Stimulated activated CD4-positive, alpha-beta T cell treated with anti-CD3 and anti-CD28 coated beads, Interleukin-15, amount 100 ng/mL, for 1 hour (primary cell): ENCODE data around the gene TRIM73.
A peak's percentile ranks its signal among the peaks of the same experiment; 100 is the strongest.
"Not testable (repeated sequence)": the region's sequence is repeated elsewhere in the genome, so short reads cannot be mapped to it uniquely, and the experiment has no call there.

Source experiments
- DNase-seq, 2 donors: peaks; one replicate each; pipeline ENCODE4 v3.0.0-alpha.2; 2020; ENCODE audit warnings: low read depth in 1 of 2, low spot score in 1 of 2

TRIM73 gene

DNA sequence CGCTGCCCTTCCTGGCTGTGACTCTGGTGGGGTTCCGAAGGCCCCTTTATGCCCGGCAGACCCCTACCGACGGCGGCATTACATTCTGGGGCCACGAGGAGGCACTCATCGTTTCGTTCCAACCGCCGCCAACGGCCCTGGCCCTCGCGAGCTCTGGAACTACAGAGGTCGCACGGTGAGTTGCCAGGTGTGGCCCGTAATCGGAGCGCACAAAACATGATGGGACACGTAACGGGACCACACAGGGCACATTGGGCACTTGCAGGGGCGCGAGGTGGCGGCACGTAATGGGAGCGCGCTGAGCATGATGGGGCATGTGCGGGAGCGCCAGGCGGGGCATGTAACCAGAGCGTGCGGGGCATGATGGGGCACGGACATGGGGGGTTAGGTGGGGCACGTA is at the start of gene TRIM73:
TSS of gene TRIM73 (plus strand) at position 301 of the 400 bp plus-strand sequence. CDS start 3,305 bp downstream, outside the sequence.
- not testable (repeated sequence) for DNase-seq

- peak in 1 of 2 donors; percentile 3 for DNase-seq
Observed at GRCh38 chr7:75358671-75359541, 36.5 kb upstream of the TRIM73 start.

GRCh38 chr7:75359542-75359848 is 35.9 kb upstream of the TRIM73 start:
- not testable (repeated sequence) for DNase-seq

DNA sequence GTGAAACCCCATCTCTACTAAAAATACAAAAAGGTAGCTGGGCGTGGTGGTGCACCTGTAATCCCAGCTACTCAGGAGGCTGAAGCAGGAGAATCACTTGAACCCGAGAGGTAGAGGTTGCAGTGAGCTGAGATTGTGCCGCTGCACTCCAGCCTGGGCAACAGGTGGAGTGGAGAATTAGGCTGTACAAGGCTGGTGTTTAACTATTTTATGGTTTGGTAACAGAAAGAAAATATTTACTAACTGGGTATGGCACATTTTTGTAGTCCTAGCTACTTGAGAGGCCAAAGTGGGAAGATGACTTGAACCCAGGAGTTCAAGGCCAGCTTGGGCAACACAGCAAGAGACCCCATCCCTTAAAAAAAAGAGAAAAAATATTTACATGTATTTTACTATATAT is 31.4 kb upstream of the TRIM73 start:
- DNase-seq, result not testable (repeated sequence)

- not testable (repeated sequence) for DNase-seq
Observed at GRCh38 chr7:75366643-75367042, 28.8 kb upstream of the TRIM73 start.

DNA sequence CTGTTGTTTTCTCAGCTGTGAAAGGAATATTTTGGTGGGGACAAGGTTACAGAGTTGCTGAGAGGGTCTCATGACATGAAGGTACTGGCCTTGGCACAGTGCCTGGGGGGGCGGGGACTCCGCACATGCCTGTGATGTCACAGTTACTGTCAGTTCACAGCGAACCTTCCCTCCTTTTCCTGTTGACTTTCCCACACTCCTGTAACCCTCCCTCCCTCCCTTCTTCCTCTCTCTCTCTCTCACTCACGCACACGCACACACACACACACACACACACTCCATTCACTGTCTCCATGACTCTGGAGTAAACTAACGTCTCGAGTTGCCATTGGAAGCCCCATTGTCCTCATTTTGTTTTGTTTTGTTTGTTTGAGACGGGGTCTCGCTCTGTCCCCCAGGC is 28.1 kb upstream of the TRIM73 start:
- DNase-seq, result not testable (repeated sequence)

DNA sequence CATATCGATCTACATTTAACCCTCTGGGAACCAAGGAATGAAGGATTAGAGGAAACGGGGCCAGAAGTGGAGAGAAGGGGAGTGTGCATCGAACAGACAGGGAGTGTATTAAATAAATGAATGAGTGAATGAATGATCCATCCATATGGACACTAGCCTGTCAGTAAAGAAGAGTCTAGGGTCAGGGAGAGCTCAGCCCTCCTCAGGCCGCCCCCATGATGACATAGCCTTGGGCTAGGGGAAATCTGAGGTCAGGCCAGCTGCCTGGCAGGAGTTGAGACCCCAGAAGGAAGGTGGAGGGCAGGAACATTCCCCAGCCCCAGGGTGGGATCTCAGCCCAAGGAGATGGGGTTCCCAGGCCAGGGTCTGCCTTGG is 21.3 kb upstream of the TRIM73 start:
- DNase-seq, result not testable (repeated sequence)

- not testable (repeated sequence) for DNase-seq
Observed at GRCh38 chr7:75374519-75375317, 20.7 kb upstream of the TRIM73 start.

DNA sequence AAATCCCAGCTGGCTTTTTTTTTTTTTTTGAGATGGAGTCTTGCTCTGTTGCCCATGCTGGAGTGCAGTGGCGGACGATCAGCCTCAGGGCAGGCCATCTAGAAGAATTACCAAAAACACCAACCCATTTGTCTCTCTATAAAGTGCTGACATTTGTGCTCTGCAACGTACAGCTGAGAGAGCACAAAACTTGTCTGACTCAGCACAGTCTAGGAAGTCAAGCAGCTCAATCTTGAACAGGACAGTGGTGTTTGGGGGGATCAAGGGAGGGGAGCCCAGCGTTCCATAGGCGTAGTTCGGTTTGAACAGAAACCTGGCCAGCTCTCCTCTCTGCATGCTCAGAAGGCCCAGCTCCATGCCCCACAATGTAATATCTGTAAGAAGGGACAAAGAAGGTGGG is 2.2 kb upstream of the TRIM73 start:
- DNase-seq, result not testable (repeated sequence)

DNA sequence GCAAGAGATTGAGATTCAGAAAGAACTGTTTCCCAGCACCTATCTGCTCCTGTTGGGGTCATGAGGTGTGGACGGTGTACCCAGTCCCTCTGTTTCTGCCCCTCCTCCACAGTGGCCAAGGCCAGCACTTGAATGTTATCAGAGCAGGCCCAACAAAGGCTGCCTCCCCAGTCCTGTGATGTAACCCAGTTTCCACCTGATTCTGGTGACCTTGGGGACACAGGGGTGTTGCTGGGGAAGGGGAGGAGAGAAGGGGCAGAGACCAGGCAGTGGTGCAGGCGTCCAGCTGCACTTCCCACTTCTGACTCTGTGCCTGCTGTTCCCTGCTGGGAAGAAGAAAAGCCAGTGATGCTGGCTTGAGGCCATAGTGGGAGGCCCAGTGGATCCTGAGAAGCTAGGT is 2.4 kb downstream of the TRIM73 start:
- not testable (repeated sequence) for DNase-seq

DNA sequence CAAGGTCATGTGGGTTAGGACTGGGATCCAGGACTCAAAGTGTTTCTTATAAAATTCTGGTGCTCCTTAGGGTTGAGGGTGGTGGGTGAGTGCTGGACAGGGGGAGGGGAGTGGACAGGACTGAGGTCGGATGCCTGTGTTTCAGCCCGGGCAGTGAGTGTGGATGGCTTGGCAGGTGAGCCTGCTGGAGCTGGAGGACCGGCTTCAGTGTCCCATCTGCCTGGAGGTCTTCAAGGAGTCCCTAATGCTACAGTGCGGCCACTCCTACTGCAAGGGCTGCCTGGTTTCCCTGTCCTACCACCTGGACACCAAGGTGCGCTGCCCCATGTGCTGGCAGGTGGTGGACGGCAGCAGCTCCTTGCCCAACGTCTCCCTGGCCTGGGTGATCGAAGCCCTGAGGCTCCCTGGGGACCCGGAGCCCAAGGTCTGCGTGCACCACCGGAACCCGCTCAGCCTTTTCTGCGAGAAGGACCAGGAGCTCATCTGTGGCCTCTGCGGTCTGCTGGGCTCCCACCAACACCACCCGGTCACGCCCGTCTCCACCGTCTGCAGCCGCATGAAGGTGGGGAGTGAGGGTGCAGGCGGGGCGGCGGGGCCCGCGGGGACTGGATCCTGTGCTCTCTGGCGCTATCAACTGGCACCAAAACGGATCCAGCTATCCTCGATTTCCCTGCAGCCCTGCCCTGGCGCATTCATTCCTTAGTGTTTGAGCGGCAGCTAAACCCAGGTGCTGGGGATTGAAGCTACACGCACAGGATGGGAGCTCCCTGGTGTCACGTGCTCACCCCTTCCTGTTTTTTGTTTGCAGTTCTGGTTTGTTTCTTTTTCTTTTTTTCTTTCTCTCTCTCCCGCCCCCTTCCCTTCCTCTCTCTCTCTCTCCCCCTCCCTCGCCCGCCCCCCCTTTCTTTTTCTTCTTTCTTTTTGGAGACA is 3.6 kb downstream of the TRIM73 start:
- not testable (repeated sequence) for DNase-seq

DNA sequence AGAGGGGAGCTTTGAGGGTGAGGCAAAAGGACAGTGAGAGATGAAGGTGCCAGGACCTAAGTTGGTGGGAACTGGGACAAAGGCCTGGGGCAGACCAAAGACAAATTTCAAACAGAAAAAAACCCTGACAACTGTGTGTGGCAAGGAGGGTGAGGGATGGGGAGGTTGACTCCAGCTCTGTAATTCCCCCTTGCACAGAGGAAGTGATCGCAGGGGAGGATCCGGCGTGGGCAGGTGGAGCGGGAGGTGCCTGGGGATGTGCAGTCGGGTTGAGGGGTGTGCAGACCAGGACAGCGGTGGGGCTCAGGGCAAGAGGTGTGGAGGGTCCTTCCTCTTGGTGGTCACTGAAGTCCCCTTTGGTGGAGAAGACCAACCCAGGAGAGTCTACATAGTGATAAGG is 5.1 kb downstream of the TRIM73 start:
- DNase-seq, result not testable (repeated sequence)

DNA sequence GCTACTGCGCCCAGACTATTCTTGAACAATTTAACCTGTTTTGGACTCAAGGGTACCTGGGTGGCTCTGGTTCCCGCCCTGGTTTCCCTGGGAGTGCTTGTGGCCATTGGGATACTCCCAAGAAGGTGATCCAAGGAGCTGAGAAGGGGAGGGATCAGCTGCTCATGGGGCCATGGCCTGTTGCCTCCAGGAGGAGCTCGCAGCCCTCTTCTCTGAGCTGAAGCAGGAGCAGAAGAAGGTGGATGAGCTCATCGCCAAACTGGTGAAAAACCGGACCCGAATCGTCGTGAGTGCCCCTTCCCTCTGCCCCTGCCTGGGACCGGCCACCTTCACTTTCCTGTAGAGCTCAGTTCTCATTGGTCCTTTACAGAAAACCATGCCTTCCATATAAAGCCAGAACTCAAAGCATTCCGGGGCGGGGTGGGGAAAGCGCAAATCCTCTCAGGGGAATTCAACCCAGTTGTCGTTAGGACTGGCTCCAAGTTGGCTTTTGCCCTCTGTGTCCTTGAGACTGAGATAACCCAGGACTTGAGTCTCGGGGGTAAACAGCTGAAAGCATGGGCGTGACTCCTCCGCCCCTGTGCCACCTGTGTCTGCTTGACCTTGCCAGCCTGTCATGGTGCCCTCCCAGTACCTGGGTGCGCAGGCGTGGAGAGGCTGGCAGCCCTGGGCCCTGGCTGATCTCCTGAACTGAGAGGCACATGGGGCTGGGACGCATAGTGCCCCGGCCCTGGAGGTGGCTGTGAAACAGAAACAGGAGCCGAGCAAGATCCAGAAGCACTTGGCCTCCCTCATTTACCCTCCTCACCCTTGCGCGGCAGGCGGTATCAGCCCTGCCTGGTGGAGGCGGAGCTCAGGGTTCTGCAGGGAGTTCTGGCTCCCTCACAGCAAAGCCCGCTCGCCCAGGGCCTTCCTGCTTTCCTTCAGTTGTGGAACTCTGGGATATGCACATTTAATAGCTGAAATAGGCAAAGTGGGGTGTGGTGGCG is 8.3 kb downstream of the TRIM73 start:
- DNase-seq, result not testable (repeated sequence)

DNA sequence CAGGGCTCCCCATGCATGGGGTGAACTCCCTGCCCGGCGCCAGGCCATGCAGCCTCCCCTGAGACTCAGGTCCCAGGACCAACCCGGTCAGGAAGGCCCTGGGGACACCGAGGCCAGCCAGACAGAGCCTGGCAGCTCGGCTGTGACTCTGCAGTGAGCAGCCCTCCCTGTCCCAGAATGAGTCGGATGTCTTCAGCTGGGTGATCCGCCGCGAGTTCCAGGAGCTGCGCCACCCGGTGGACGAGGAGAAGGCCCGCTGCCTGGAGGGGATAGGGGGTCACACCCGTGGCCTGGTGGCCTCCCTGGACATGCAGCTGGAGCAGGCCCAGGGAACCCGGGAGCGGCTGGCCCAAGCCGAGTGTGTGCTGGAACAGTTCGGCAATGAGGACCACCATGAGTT is 9.2 kb downstream of the TRIM73 start:
- DNase-seq, result not testable (repeated sequence)

DNA sequence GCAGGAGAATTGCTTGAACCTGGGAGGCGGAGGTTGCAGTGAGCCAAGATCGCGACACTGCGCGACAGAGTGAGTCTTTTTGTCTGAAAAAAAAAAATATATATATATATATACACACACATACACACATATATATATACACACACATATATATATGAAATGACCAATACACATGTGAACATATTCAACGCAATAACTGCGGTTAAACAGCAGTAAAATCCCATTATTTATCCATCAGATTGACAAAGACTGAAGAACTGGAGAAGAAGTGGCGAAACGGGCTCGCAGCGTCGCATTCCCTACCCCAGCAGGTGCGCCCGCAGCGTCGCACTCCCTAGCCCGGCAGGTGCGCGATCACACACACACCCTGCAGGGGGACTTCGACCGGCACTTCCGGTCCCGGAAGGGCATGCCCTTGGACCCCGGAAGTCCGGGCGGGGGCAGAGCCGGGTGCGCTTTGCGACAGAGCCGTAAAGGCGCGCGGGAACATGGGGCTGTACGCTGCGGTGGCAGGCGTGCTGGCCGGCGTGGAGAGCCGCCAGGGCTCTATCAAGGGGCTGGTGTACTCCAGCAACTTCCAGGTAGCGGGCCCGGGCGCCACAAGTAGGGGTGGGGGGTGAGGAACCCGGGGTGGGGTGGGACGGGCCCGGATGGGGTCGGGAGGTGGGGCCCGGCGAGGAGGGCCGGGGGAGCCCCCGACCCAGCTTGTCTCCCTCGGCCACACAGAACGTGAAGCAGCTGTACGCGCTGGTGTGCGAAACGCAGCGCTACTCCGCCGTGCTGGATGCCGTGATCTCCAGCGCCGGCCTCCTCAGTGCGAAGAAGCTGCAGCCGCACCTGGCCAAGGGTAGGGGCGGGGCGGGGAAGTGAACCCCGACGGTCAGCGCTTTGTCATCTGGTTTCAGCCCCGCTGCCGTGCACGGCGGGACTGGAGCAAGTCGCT is 14.7 kb downstream of the TRIM73 start:
- DNase-seq, result not testable (repeated sequence)

GRCh38 chr7:75410823-75411173 is 15.4 kb downstream of the TRIM73 start:
- not testable (repeated sequence) for DNase-seq

GRCh38 chr7:75414204-75414603 is 18.8 kb downstream of the TRIM73 start:
- DNase-seq, result not testable (repeated sequence)

- DNase-seq, result not testable (repeated sequence)
Observed at GRCh38 chr7:75414708-75415427, 19.4 kb downstream of the TRIM73 start.
